Neural cell (in vitro differentiated cells): ENCODE data around the gene PPARG.

Source experiments
- CTCF ChIP-seq: fragments of 450-650 bp; IDR thresholded peaks from 2 replicates; pipeline ENCODE4 v1.5.1; 2014; ENCODE audit warnings: antibody characterized with exemption, mild to moderate bottlenecking, moderate library complexity; ENCODE audit not compliant: poor library complexity, severe bottlenecking
- EP300 ChIP-seq: fragments of 450-650 bp; conservative IDR thresholded peaks from 2 replicates; pipeline ENCODE4 v1.6.1; 2014; ENCODE audit warnings: antibody characterized with exemption, mild to moderate bottlenecking, moderate library complexity; ENCODE audit not compliant: poor library complexity, severe bottlenecking
- EZH2 ChIP-seq: fragments of 200-600, 300-800 bp; shearing (Covaris generic), sonication (generic); IDR thresholded peaks from 2 replicates; pipeline ENCODE4 v1.6.1; 2014; ENCODE audit warnings: antibody characterized with exemption, low read length, borderline replicate concordance, mild to moderate bottlenecking; ENCODE audit not compliant: insufficient read depth, poor library complexity, severe bottlenecking
- POLR2AphosphoS5 ChIP-seq: IDR thresholded peaks from 2 replicates; pipeline ENCODE4 v1.6.1; 2012
- RAD21 ChIP-seq: fragments of 450-650 bp; conservative IDR thresholded peaks from 2 replicates; pipeline ENCODE4 v1.6.1; 2014; ENCODE audit warnings: antibody characterized with exemption, mild to moderate bottlenecking, moderate library complexity
- REST ChIP-seq: IDR thresholded peaks from 2 replicates; pipeline ENCODE4 v1.6.1; 2012; ENCODE audit warnings: borderline replicate concordance
- TAF1 ChIP-seq: IDR thresholded peaks from 2 replicates; pipeline ENCODE4 v1.6.1; 2012; ENCODE audit warnings: low read depth

- TF ChIP-seq POLR2AphosphoS5 (no peak), EP300 (no peak), EZH2 (no peak), RAD21 (no peak), CTCF (no peak), REST (no peak), TAF1 (no peak)
Measured at GRCh38 chr3:12477256-12477655, 188.4 kb downstream of the PPARG start.
